NCI-H1105 treated with DMSO at 0.1 percent for 48 hours (cell line): ENCODE measurements around the gene PNCK.
"Not testable (repeated sequence)": the region's sequence is repeated elsewhere in the genome, so short reads cannot be mapped to it uniquely, and the experiment has no call there.

Source experiments
- DNase-seq: peaks from one replicate; lab custom pipeline; 2025; lab: John Stamatoyannopoulos, UW

The PNCK gene

GRCh38 chrX:153685751-153686696 is 12.4 kb upstream of the PNCK start:
- no peak for DNase-seq

- no peak for DNase-seq
These were observed 11.5 kb upstream of the PNCK start for GRCh38 chrX:153685156-153685536.

GRCh38 chrX:153684467-153685155 is 11.0 kb upstream of the PNCK start:
- DNase-seq = no peak

GRCh38 chrX:153683486-153683885 is 9.9 kb upstream of the PNCK start:
- not testable (repeated sequence) for DNase-seq

GRCh38 chrX:153681175-153681574 is 7.6 kb upstream of the PNCK start:
- no peak for DNase-seq

- DNase-seq = no peak
These were observed 722 bp upstream of the PNCK start for GRCh38 chrX:153674219-153674851.

GRCh38 chrX:153672531-153673427 is 834 bp downstream of the PNCK start:
- no peak for DNase-seq

GRCh38 chrX:153671589-153672530 is 1.8 kb downstream of the PNCK start:
- DNase-seq = no peak

- DNase-seq = no peak
These were observed 2.6 kb downstream of the PNCK start for GRCh38 chrX:153670748-153671588.

- DNase-seq = no peak
These were observed 3.5 kb downstream of the PNCK start for GRCh38 chrX:153669901-153670731.

- peak; percentile 18 for DNase-seq
These were observed 4.3 kb downstream of the PNCK start for GRCh38 chrX:153669174-153669890.

GRCh38 chrX:153668423-153669173 is 5.0 kb downstream of the PNCK start:
- no peak for DNase-seq

- peak; percentile 78 for DNase-seq
These were observed 5.6 kb downstream of the PNCK start for GRCh38 chrX:153667956-153668396.

- DNase-seq = no peak
These were observed 6.2 kb downstream of the PNCK start for GRCh38 chrX:153667281-153667955.

- no peak for DNase-seq
These were observed 7.8 kb downstream of the PNCK start for GRCh38 chrX:153665726-153666306.

GRCh38 chrX:153662266-153662665 is 11.3 kb downstream of the PNCK start:
- no peak for DNase-seq
